ENCODE results near the gene ATP7B. TPM values are rescaled to one million over a fixed set of nuclear protein-coding genes. Genes with fewer than 3 reads are reported as not detected.

The ATP7B gene
- total and polyA plus RNA-seq, 12 donors = 0.80 to 5.6 (median 2.9) TPM

DNA sequence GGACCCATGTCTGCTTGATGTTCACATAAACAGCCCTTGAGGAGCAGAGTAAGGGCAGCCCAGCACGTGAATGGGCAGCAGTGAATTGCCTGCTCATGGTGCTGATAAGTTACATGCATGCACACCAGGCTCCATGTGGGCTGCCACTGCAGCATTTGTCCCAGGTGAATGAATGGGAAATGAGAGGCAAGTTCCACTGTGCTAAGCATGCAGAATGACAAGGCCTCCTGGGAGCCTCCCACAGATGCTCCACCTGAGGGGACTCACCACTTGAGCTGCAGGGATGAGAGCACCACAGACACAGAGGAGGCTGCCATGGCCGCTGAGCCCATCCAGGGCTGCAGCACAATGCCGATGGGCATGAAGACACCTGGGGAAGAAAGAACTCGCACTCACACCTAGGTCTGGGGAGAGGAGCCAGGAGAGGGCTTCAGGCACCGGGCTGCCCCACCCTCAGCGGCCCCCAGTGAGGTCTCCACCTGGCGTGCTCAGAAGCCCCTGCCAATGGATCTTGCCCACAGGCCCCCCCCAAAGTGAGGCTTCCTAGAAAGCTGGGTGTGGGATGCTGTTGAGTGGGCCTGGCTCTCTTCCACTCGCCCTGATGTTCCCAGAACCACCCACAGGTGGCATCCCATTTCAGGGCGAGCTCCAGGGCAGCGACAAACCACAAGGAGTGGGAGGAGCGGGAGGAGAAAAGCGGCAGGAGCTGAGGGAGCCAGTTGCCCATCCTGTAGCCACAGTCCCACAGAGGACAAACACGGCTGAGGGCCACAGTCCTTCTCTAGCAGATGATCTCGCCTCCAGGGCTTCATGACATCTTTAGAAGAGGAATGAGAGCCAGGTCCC is 75.7 kb downstream of the ATP7B start:
- DNase-seq = no peak
- intact Hi-C loops (cut with DNase I) = no loop called here
- Histone ChIP-seq H3K9me3 (replicated peaks in 1 of 3) (no peaks in the 10 kb centered on the region), H3K4me1 (replicated peaks in 1 of 2) (no peaks in the 10 kb centered on the region), H3K4me3 (no peak overlapping the region), H3K27me3 (no peaks in the 10 kb centered on the region), H3K27ac (no peak overlapping the region), H3K36me3 (replicated peaks in 1 of 2) (no peaks in the 10 kb centered on the region)
- 74 to 87% (median 86%) methylated on average over 9 to 14 of the region's 14 CpGs for WGBS, 4 donors
- TF ChIP-seq, protein P1, sequence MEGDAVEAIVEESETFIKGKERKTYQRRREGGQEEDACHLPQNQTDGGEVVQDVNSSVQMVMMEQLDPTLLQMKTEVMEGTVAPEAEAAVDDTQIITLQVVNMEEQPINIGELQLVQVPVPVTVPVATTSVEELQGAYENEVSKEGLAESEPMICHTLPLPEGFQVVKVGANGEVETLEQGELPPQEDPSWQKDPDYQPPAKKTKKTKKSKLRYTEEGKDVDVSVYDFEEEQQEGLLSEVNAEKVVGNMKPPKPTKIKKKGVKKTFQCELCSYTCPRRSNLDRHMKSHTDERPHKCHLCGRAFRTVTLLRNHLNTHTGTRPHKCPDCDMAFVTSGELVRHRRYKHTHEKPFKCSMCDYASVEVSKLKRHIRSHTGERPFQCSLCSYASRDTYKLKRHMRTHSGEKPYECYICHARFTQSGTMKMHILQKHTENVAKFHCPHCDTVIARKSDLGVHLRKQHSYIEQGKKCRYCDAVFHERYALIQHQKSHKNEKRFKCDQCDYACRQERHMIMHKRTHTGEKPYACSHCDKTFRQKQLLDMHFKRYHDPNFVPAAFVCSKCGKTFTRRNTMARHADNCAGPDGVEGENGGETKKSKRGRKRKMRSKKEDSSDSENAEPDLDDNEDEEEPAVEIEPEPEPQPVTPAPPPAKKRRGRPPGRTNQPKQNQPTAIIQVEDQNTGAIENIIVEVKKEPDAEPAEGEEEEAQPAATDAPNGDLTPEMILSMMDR (IDR thresholded peaks at IDR 0.05) = no peak
- TF ChIP-seq POLR2A (IDR thresholded peaks at IDR 0.05) = no peak

DNA sequence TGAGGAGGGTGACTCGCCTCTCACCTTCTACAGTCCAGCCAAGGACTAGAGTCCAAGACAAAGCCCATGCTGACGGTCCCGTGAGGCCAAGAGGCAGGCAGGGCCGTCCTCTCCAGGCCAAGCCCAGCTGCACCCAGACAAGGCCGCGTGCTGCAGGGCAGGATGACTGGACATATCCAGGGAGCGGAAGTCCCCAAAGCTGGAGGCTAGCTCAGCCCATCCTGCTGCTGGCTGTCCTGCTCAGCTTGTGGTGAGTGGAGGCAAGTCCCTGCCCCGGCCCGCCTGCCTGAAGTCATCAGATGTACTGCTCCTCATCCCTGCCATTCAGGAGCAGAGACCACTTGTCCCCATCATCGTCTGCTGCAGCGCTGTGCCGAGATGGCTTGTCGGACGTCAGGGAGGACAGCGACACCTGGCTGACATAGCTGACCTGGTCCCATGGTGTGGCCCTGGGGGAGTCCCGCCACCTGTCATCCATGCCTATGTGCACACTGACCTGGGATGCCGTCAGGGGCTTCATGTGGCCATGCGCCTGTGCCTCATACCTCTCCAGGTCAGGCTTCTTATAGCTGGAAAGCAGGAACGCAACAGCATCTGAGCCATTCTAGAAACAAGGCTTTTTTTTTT is 76.7 kb downstream of the ATP7B start:
- DNase-seq = no peak
- Histone ChIP-seq H3K4me3 (no peak overlapping the region), H3K9me3 (replicated peaks in 1 of 3) (no peaks in the 10 kb centered on the region), H3K36me3 (replicated peaks in 1 of 2) (no peaks in the 10 kb centered on the region), H3K27me3 (no peaks in the 10 kb centered on the region), H3K27ac (no peak overlapping the region), H3K4me1 (replicated peaks in 1 of 2) (no peaks in the 10 kb centered on the region)
- WGBS, 4 donors = 91 to 93% (median 92%) methylated on average over 11 to 19 of the region's 19 CpGs
- TF ChIP-seq, protein P1 (IDR thresholded peaks at IDR 0.05) = no peak
- no peak for TF ChIP-seq POLR2A (IDR thresholded peaks at IDR 0.05)
- intact Hi-C loops (cut with DNase I) = no loop called here

DNA sequence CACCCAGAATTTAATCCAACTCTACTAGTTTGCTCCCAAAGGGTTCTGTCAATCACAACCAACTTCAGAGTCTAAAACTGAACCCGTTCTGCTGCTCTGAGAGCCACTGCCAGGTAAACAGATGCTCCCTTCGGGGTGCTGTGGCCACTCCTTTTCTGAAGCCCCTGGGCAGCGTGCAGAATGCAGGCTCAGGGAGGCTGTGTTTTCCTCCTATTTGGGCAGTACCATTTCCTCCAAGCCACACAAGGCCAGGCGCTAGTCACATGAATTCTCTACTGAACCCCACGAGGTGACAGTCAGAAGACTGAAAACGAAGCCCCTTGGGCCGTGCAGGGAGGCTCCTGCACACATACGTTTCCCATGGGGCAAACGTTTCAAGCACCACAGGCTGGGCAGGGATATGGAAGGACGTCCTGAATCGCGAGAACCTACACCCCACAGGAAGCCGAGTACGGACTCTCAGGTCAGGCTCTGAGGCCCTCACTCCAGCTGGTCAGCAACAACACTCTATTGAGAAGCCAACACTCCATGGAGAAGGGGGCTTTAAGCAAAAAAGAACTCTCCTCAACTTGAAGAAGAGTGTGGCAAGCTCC is 77.7 kb downstream of the ATP7B start:
- no peak for TF ChIP-seq POLR2A (IDR thresholded peaks at IDR 0.05)
- TF ChIP-seq, protein P1 (IDR thresholded peaks at IDR 0.05) = no peak
- H3K36me3 ChIP-seq (replicated peaks in 1 of 2) = no peaks in the 10 kb centered on the region
- 82 to 91% (median 90%) methylated on average over 14 of the region's 14 CpGs for WGBS, 4 donors
- intact Hi-C loops (cut with DNase I) = no loop called here
- no peaks in the 10 kb centered on the region for H3K27me3 ChIP-seq
- no peaks in the 10 kb centered on the region for H3K4me1 ChIP-seq (replicated peaks in 1 of 2)
- DNase-seq = no peak
- no peak overlapping the region for H3K27ac ChIP-seq
- H3K4me3 ChIP-seq = no peak overlapping the region
- H3K9me3 ChIP-seq (replicated peaks in 1 of 3) = no peaks in the 10 kb centered on the region

DNA sequence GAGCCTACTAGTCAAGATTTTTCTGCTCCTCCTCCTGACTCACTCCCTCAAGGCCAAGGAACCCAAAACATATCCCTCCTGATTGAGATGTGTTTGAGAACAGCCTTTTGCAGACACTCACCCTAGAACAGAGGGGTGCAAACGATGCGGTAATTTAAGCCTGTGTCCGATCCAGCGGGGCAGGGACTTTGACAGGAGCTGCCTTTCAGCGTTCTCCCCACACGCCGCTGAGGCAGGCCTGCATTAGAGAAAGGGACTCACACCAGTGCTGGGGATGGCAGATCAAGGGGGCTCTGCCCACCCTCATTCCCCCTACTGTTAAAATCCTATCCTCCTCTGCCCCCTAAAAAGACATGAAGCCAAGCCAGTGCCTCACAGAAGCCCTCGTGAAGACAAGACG is 79.0 kb downstream of the ATP7B start:
- Histone ChIP-seq H3K27me3 (no peaks in the 10 kb centered on the region), H3K27ac (no peak overlapping the region), H3K4me1 (replicated peaks in 1 of 2) (no peaks in the 10 kb centered on the region), H3K9me3 (replicated peaks in 1 of 3) (no peaks in the 10 kb centered on the region), H3K36me3 (replicated peaks in 1 of 2) (no peaks in the 10 kb centered on the region), H3K4me3 (no peak overlapping the region)
- TF ChIP-seq POLR2A (IDR thresholded peaks at IDR 0.05) = no peak
- TF ChIP-seq, protein P1 (IDR thresholded peaks at IDR 0.05) = no peak
- DNase-seq = no peak
- WGBS, 4 donors = 94 to 97% (median 96%) methylated on average over 9 of the region's 9 CpGs
- intact Hi-C loops (cut with DNase I) = no loop called here
